OCI-LY1 (cell line): ENCODE results near the gene NFAM1.

Experiments used
- CTCF ChIP-seq: fragments of 200-600 bp; sonication (generic), shearing (Covaris generic); IDR thresholded peaks from 2 replicates; pipeline ENCODE4 v1.5.1; 2017; ENCODE audit warnings: mild to moderate bottlenecking, antibody characterized with exemption, low read length, moderate library complexity, mixed read lengths
- EZH2 ChIP-seq: fragments of 200-600 bp; sonication (generic), shearing (Covaris generic); IDR thresholded peaks from 2 replicates; pipeline ENCODE4 v1.8.0; 2017; ENCODE audit warnings: borderline replicate concordance, mixed run types, mild to moderate bottlenecking, antibody characterized with exemption, low read length, moderate library complexity, mixed read lengths

DNA sequence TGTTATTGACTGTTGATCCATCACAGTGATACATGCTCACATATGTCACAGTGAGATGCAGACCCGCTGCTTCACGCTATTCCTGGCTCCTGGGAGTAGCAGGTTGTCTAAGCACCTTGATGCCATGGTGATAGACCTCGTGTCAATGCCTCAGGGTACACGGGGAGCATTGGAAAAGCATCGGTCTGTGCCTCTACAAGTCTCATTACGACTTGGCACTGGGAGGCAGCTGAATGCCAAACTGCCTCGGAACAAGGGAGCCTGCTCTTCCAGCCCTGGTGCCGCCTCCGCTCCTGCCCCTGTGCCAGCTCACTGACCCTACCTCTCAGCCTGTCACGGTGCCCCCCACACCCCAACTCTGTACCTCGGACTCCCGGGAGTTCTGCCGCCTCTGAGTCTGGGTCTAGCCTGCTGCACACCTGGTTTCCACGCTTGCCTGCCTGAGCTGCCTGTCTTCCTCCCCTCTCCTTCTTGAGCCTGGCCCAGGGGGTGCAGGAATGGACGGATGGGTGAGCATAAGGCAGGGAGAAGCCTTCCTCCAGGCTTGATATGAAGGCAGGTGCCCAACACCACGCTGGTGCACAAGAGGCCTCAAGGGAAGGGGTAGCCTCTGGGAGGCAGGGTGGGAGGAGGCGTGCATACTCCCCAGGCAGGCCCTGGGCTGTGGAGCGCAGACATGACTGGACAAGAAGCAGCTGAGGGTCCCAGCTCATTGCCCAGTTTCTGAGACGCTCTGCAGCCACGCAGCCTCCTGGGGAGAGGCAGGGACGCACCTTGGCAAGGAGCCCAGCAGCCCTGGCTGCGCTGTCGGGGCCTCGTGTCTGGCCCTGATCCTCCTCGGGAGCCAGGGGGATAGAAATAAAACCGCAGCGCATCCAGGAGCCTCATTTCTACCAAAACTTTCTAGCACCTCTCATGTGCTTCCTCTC is 1.8 kb upstream of the NFAM1 start:
- no peak for TF ChIP-seq CTCF
- TF ChIP-seq EZH2, result no peak
